HCT116 (cell line): ENCODE data around the gene PEX11A. TPM values are rescaled to one million over a fixed set of nuclear protein-coding genes. Genes with fewer than 3 reads are reported as not detected.
A peak's percentile ranks its signal among the peaks of the same experiment; 100 is the strongest.

ENCODE experiments used
- ATAC-seq: fragments of 200-7000 bp; cut with Tn5 transposase; 2 replicates; pipeline ENCODE4 v1.9.1; 2020; ENCODE audit warnings: mild to moderate bottlenecking, moderate library complexity
- BruUV-seq: library from RNA; stranded (reverse); fragments of 400-500 nt; replicated peaks from 2 replicates; lab custom pipeline; 2021; lab: Mats Ljungman, UMichigan
- CTCF ChIA-PET: fragments of 300-600 bp; sonication (Branson Sonifier 250); formaldehyde crosslinking; loops from one replicate; lab custom pipeline; 2021; ENCODE audit warnings: antibody characterized with exemption; lab: Charles Lee
- POLR2A ChIA-PET: fragments of 300-600, 350-600 bp; sonication (Branson Sonifier 250); formaldehyde crosslinking; loops from one replicate; lab custom pipeline; 2021; ENCODE audit warnings: antibody characterized with exemption; lab: Charles Lee
- RAD21 ChIA-PET, 2 experiments: fragments of 300-600 bp; sonication (Branson Sonifier 250); formaldehyde crosslinking; loops; one replicate each; lab custom pipeline; 2023; ENCODE audit warnings: low total read pairs in 2 of 2; ENCODE audit not compliant: uncharacterized antibody in 2 of 2, unreplicated experiment in 2 of 2, low non-redundant PET in 1 of 2; lab: Charles Lee
- DNase-seq: peaks from one replicate; pipeline ENCODE4 v3.0.0-alpha.2; 2010; ENCODE audit warnings: low read depth, low spot score
- H2AFZ ChIP-seq: fragments of 200-600 bp; shearing (Covaris generic), sonication (generic); 2 replicates; pipeline ENCODE4 v1.6.1; 2017; ENCODE audit warnings: low read depth, mixed run types, mixed read lengths, antibody characterized with exemption, low read length; ENCODE audit not compliant: poor library complexity, severe bottlenecking
- H3K27ac ChIP-seq: 2 replicates; pipeline ENCODE4 v1.5.1; 2012; ENCODE audit warnings: low read depth, low read length
- H3K27me3 ChIP-seq: fragments of 200-600 bp; sonication (generic); 2 replicates; pipeline ENCODE4 v1.6.1; 2016; ENCODE audit warnings: mixed run types, low read length, mixed read lengths; ENCODE audit not compliant: insufficient read depth
- H3K36me3 ChIP-seq, 2 experiments: fragments of 200-500 bp in 1 of 2; fragments of 200-600 bp in 1 of 2; sonication (Bioruptor generic) in 1 of 2; sonication (generic) in 1 of 2; 2 replicates each; pipeline versions ENCODE4 v1.5.1 to v1.6.1; 2014 to 2016; ENCODE audit warnings: low read length in 2 of 2, inconsistent platforms in 1 of 2, mixed read lengths in 1 of 2, mixed run types in 1 of 2; ENCODE audit not compliant: insufficient read depth in 2 of 2, control insufficient read depth in 1 of 2
- H3K4me1 ChIP-seq, 2 experiments: fragments of 200-600 bp in 1 of 2; sonication (generic) in 1 of 2; 2 replicates each; pipeline versions ENCODE4 v1.5.1 to v1.6.1; 2012 to 2017; ENCODE audit warnings: low read length in 2 of 2, inconsistent platforms in 1 of 2, mild to moderate bottlenecking in 1 of 2, mixed read lengths in 1 of 2, mixed run types in 1 of 2, moderate library complexity in 1 of 2; ENCODE audit not compliant: insufficient read depth in 2 of 2, control insufficient read depth in 1 of 2
- H3K4me2 ChIP-seq: fragments of 200-600 bp; sonication (generic); 2 replicates; pipeline ENCODE4 v1.6.1; 2017; ENCODE audit warnings: mixed run types, low read length, mixed read lengths
- H3K4me3 ChIP-seq, 2 experiments: fragments of 200-600 bp in 1 of 2; sonication (generic) in 1 of 2; replicated peaks in 1 of 2; 2 replicates each; pipeline ENCODE4 v1.5.1; 2011 to 2016; ENCODE audit warnings: low read length in 2 of 2, control low read depth in 1 of 2, low read depth in 1 of 2, mild to moderate bottlenecking in 1 of 2, mixed read lengths in 1 of 2, mixed run types in 1 of 2
- H3K79me2 ChIP-seq: fragments of 200-600 bp; sonication (generic); 2 replicates; pipeline ENCODE4 v1.6.1; 2017; ENCODE audit warnings: mild to moderate bottlenecking, mixed run types, low read length, moderate library complexity, mixed read lengths; ENCODE audit not compliant: insufficient read depth
- H3K9ac ChIP-seq: fragments of 200-600 bp; sonication (generic); 2 replicates; pipeline ENCODE4 v1.6.1; 2016; ENCODE audit warnings: low read length, mixed read lengths
- H3K9me2 ChIP-seq: fragments of 200-600 bp; sonication (generic), shearing (Covaris generic); 2 replicates; pipeline ENCODE4 v1.6.1; 2017; ENCODE audit warnings: mixed run types, mild to moderate bottlenecking, moderate library complexity; ENCODE audit not compliant: insufficient read depth
- H3K9me3 ChIP-seq, 2 experiments: fragments of 200-500 bp in 1 of 2; fragments of 200-600 bp in 1 of 2; sonication (Bioruptor generic) in 1 of 2; sonication (generic) in 1 of 2; 2 replicates each; pipeline ENCODE4 v1.6.1; 2014 to 2017; ENCODE audit warnings: low read length in 2 of 2, mixed read lengths in 2 of 2, inconsistent platforms in 1 of 2, low read depth in 1 of 2, mild to moderate bottlenecking in 1 of 2, mixed run types in 1 of 2, moderate library complexity in 1 of 2; ENCODE audit not compliant: control insufficient read depth in 1 of 2, insufficient read depth in 1 of 2
- H4K20me1 ChIP-seq: fragments of 200-600 bp; sonication (generic), shearing (Covaris generic); 2 replicates; pipeline ENCODE4 v1.6.1; 2017; ENCODE audit warnings: mixed run types, mild to moderate bottlenecking, moderate library complexity; ENCODE audit not compliant: insufficient read depth
- RAD21 ChIP-seq: IDR thresholded peaks from 2 replicates; pipeline ENCODE4 v1.6.1; 2012; ENCODE audit warnings: low read depth, mild to moderate bottlenecking
- SP1 ChIP-seq: IDR thresholded peaks from 2 replicates; pipeline ENCODE4 v1.6.1; 2012; ENCODE audit warnings: low read depth
- intact Hi-C: fragments of 100-400 bp; cut with micrococcal nuclease; formaldehyde crosslinking; loops from 2 replicates; pipeline ENCODE4 v1.10.0; 2022
- total RNA-seq: library from RNA; stranded (reverse); gene quantifications from one replicate; pipeline ENCODE4 v1.2.1, GENCODE V29; 2021; ENCODE audit not compliant: unreplicated experiment
- TF ChIP-seq, protein P1 (sequence below): IDR thresholded peaks from 2 replicates; pipeline ENCODE4 v1.6.1; 2011; ENCODE audit warnings: mild to moderate bottlenecking, low read length, moderate library complexity; ENCODE audit not compliant: insufficient replicate concordance; ENCODE audit errors: extremely low read depth
- TF ChIP-seq, protein P2 (sequence below), 3 experiments: fragments of 200-600 bp in 1 of 3; sonication (generic) in 1 of 3; IDR thresholded peaks in 2 of 3; conservative IDR thresholded peaks in 1 of 3; 2 replicates each; pipeline ENCODE4 v1.5.1; 2012 to 2017; ENCODE audit warnings: low read depth in 2 of 3, low read length in 2 of 3, antibody characterized with exemption in 1 of 3, borderline replicate concordance in 1 of 3, control low read depth in 1 of 3, mild to moderate bottlenecking in 1 of 3, mixed read lengths in 1 of 3, mixed run types in 1 of 3, moderate library complexity in 1 of 3; ENCODE audit not compliant: insufficient read depth in 1 of 3

PEX11A gene
- total RNA-seq, 1 experiment from 2014 or later = 7.1 TPM

DNA sequence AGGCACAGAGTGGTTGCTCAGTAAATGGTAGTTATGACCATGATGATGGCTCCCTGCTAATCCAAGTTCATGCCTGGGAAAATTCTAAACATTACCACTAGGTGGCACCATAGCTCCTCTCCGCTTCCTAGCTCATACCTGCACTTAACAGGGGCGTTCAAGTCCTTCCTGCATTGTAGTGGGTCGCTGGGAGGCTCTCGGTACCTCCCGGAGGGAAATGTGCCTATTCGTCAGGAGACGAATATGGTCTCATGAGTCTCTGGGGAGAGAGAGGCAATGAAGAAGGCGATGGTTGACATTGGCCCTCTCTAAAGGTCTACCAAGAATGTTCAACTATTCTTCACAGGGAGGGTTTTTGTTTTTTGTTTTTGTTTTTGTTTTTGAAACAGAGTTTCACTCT, 49.6 kb upstream of the PEX11A start:
- BruUV-seq = no TSS peak
- intact Hi-C loops = loop anchor here (1.0 to 10.0 kb wide), 4 partner anchors 135 to 475 kb away; no protein-coding TSS in a partner anchor
- Histone ChIP-seq H2AFZ (peak overlapping the region; percentile 24), H3K4me1 (0 out of 4 replicates have a peak, but pooled peaks cover 0 to 9% of the 10 kb centered on the region in 2 experiments), H3K4me2 (peak overlapping the region; percentile 56), H3K36me3 (no peaks in the 10 kb centered on the region), H3K9me3 (no peaks in the 10 kb centered on the region)
- peak; percentile 67 for DNase-seq
- ChIA-PET POLR2A (interaction anchor here (0.7 to 1.0 kb wide), 2 partner anchors 10 to 149 kb away, joined by 3 to 4 read pairs; partner anchors contain the start of gene MESP1), CTCF (interaction anchor here (0.6 to 2.4 kb wide), 26 partner anchors 8 to 452 kb away, joined by 3 to 50 read pairs (median 6); no protein-coding TSS in a partner anchor), RAD21 (interaction anchor here (0.7 to 1.2 kb wide), 7 partner anchors 93 to 347 kb away, joined by 3 to 8 read pairs (median 5); no protein-coding TSS in a partner anchor)
- ATAC-seq = peak; percentile 96
- TF ChIP-seq RAD21 (peak; percentile 91), SP1 (no peak)
- TF ChIP-seq, protein P1, sequence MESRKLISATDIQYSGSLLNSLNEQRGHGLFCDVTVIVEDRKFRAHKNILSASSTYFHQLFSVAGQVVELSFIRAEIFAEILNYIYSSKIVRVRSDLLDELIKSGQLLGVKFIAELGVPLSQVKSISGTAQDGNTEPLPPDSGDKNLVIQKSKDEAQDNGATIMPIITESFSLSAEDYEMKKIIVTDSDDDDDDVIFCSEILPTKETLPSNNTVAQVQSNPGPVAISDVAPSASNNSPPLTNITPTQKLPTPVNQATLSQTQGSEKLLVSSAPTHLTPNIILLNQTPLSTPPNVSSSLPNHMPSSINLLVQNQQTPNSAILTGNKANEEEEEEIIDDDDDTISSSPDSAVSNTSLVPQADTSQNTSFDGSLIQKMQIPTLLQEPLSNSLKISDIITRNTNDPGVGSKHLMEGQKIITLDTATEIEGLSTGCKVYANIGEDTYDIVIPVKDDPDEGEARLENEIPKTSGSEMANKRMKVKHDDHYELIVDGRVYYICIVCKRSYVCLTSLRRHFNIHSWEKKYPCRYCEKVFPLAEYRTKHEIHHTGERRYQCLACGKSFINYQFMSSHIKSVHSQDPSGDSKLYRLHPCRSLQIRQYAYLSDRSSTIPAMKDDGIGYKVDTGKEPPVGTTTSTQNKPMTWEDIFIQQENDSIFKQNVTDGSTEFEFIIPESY = no peak
- TF ChIP-seq, protein P2, sequence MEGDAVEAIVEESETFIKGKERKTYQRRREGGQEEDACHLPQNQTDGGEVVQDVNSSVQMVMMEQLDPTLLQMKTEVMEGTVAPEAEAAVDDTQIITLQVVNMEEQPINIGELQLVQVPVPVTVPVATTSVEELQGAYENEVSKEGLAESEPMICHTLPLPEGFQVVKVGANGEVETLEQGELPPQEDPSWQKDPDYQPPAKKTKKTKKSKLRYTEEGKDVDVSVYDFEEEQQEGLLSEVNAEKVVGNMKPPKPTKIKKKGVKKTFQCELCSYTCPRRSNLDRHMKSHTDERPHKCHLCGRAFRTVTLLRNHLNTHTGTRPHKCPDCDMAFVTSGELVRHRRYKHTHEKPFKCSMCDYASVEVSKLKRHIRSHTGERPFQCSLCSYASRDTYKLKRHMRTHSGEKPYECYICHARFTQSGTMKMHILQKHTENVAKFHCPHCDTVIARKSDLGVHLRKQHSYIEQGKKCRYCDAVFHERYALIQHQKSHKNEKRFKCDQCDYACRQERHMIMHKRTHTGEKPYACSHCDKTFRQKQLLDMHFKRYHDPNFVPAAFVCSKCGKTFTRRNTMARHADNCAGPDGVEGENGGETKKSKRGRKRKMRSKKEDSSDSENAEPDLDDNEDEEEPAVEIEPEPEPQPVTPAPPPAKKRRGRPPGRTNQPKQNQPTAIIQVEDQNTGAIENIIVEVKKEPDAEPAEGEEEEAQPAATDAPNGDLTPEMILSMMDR (IDR thresholded peaks at IDR 0.05 in 2 of 3, conservative IDR thresholded peaks at IDR 0.05 in 1 of 3; ENCODE audit: borderline replicate concordance in 1 of 3, insufficient read depth in 1 of 3, low read depth in 2 of 3, low read length in 2 of 3) = peak; percentile 78 to 93 (median 89)
- TF ChIP-seq, all 23 proteins: peak for 2
- H4K20me1 ChIP-seq = no peaks in the 10 kb centered on the region
- H3K79me2 ChIP-seq = no peaks in the 10 kb centered on the region
- H3K27me3 ChIP-seq = no peaks in the 10 kb centered on the region
- H3K9me2 ChIP-seq = no peaks in the 10 kb centered on the region
- H3K27ac ChIP-seq = no peak overlapping the region
- H3K9ac ChIP-seq = no peak overlapping the region
- no peak overlapping the region for H3K4me3 ChIP-seq
